NCI-H1092 treated with DMSO at 0.1 percent for 48 hours (cell line): Measurements from ENCODE around the gene JUNB.
"Not testable (repeated sequence)": the region's sequence is repeated elsewhere in the genome, so short reads cannot be mapped to it uniquely, and the experiment has no call there.

Experiments
- DNase-seq: peaks from one replicate; lab custom pipeline; 2025; lab: John Stamatoyannopoulos, UW

JUNB gene

DNA sequence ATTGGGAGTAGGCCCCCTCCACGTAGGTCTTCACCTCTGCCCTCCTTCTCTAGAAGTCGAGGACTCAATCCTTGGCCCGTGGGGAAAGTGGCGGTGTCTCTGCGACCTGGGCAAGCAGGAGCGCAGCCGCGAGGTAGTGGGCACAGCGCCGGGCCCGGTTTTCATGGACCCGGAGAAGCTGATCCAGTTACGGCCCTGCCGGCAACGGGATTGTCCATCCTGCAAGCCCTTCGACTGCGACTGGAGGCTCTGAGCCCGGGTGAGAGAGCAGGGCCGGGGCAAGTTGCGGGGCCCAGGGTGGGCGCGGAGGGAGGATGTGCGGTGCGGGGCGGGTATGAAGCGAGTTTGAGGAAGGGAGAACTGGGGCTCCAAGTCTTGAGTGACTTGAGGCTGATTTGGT, 12.8 kb downstream of the JUNB start:
- no peak for DNase-seq

DNA sequence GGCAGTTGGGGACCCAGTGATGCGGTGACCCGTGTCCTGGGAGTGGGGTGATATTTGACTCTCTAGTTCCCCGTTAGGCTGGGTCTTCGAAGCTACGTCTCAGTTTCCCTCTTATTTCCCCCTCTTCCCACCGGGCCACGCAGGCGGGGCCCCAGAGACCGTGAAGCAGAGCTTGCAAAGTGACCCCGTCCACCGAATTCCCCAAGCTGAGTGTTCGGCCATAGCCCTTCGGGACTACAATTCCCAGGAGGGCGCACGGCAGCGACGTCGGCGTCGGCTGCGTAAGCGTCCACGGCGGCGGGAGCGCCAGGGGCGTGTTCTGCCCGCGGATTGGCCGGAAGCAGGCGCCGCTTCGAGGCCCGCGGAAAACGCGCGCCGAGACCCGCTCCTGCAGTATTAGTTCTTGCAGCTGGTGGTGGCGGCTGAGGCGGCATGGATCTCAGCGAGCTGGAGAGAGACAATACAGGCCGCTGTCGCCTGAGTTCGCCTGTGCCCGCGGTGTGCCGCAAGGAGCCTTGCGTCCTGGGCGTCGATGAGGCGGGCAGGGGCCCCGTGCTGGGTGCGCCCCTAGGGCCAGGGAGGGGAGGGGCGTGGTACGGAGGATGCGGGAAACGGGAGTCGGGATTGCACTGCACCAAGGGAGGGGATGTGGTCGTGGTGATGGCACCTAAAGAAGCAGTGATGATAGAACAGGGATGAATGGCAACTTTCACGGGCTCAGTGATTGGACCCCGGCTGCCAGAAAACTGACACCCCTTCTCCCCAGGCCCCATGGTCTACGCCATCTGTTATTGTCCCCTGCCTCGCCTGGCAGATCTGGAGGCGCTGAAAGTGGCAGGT, 15.2 kb downstream of the JUNB start, which contains the start of gene RNASEH2A:
TSS of gene RNASEH2A (plus strand) at position 343 of the 840 bp plus-strand sequence. CDS start at position 433, 90 bp downstream.
- DNase-seq, result peak; percentile 88

DNA sequence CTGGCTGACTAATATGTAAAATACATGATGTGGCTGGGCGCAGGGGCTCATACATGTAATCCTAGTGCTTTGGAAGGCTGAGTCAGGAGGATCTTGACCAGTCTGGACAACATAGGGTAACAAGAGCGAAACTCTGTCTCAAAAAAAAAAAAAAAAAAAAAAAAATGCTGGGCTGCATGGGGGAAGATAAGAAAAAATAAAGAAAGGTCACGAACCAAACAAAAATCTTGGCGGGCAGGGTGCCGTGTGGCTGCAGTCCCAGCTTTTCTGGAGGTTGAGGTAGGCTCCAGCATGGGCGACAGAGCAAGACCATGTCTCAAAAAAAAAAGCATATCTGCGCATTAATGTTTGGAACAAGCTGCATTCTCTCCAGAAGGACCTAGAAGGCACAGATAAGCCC, 23.8 kb downstream of the JUNB start:
- DNase-seq, result no peak

DNA sequence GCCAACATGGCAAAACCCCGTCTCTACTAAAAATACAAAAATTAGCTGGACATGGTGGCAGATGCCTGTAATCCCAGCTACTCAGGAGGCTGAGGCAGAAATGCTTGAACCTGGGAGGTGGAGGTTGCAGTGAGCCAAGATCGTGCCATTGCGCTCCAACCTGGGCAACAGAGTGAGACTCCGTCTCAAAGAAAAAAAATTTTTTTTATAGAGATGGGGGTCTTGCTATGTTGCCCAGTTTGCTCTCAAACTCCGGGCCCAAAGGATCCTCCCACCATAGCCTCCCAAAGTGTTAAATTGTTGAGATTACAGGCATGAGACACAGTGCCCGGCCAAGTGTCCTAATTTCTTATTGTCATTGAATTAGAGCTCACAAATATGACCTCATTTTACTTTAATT, 25.9 kb downstream of the JUNB start:
- not testable (repeated sequence) for DNase-seq

DNA sequence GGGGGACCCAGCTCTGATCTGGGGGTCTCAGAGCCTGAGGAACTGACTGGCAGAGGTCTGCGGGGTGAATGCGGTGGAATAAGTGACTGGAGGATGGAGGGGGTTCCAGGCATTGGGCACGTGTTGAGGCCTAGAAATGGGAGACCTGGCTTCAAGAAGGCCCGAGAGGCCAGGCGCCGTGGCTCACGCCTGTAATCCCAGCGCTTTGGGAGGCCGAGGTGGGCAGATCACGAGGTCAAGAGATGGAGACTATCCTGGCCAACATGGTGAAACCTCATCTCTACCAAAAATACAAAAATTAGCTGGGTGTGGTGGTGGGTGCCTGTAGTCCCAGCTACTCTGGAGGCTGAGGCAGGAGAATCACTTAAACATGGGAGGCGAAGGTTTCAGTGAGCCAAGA, 26.5 kb downstream of the JUNB start:
- not testable (repeated sequence) for DNase-seq

DNA sequence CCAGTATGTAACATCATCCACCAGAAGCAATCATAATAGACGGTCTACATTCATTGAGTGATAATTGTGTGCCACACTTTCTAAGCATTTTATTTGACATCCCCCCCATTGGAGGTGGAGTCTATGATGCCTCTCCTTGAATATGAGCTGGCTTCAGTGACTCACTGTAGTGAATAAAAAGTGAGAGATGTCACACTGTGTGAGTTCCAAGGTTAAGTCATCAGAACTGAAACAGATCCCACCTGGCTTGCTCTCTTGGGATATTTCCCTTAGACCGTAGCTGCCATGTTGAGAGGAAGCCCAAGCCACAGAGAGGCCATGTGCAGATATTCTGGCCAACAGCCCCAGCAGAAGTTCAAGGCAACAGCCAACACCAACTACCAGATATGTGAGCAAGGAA, 30.5 kb downstream of the JUNB start:
- no peak for DNase-seq

DNA sequence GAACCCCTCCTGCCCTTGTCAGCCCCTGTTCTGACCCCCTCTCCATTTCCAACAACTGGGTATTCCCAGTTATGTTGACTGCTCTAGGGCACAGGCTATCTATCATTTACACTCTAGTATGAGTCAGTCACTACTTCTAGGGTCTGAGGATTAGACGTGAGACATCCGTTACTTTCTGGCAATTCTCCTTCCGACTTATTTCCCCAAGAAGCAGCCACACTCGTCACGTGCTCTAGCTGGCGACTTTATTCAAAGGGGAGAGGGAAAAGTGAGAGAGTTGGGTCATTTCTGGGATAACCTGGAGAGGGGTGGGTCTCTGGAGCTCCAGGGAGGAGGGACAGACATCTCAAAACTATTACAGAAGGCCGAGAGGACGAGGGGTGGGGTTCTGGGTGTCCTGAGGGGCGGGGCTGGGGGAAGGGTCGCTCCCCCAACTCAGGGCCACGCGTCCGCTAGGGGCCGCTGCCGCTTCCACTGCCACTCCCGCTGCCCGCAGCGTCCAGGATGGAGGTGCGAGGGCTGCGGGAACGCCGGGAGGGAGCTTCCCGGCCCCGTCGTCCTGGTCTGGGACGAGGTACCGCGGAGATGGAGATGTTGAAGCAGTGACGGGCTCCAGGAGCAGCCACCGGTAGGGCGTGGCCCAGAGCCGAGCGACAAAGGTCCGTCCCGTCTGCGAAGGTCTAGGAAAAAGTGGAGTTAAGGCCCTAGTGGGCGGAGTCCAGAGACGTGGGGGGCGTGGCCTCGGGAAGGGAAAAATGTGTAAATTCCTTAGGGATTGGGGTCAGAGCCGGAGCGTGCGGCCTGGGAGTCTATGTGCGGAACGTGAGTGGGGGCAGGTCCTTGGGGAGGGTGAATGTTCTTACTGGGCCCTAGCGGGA, 34.2 kb downstream of the JUNB start:
- peak; percentile 17 for DNase-seq

DNA sequence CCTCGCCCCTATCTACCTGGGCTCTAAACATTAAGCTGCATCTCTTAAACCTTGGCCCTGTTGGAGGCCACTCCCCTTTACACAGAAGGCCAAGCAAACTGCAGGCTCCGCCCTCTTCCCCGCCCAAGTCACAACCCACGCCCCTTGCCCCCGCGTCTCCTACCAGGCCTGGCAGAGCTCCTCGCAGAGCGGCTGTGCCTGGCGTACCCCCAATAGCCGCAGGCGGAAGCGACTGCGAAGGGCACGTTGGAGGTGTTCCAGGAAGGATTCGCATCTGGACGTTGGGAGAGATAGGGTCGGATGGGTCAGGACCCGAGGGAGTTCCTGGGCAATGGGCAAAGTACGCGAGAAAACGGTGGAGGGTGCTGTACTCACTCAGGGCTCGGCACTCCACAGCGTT, 37.2 kb downstream of the JUNB start:
- DNase-seq, result peak; percentile 84

DNA sequence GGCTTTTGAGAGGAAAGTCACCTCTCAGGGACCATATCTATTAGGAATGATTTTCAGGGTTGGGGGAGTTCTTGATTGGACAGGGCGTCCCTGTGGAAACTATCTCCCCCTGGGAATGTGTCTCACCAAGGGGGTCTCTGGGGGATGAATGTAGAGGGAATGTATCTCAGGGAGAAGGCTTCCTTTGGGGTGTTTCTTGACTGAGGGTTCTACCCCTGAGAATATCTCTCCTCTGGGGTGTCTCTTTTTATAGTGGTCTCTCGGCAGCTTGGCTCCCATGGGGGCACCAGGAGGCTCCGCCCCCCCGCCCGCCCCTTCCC, 42.1 kb downstream of the JUNB start:
- peak; percentile 58 for DNase-seq

DNA sequence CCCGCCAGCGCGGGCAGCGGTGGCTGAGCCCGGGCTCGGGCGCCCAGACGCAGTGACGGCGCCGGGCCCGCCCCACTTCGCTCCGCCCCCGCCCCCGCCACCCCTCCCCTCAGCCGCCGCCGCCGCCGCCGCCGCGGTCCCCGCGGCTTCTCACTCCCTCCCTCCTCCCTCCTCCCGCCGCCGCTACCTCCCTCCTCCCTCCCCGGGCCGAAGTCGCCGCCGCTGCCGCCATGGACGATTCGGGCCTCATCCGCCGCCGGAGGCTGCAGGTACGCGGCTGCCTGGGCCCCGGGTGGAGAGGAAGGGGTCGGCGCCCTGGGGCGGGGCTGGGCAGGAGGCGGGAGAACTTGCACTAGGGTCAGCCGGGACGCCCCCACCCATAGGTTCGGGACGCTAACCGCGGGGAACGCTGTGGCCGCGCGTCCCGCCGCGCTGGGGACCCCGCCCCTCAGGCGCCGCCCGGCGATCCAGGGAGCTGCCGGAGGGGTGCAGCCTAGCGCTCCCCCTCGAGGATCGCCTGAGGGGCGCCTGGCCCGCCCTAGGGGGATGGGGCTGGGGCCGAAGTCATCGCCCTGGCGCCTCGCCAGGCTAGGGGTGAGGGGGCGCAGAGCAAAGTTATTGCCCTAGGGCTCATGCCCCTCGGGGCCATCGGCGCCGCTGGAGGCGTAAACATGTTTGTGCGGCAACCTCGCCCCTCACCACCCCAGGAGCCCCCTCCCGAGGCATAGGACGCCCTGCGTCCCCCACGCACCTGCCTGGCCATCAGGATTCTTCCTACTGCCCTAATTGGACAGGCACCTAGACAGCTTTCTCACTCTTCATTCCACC, 42.7 kb downstream of the JUNB start:
- no peak for DNase-seq

DNA sequence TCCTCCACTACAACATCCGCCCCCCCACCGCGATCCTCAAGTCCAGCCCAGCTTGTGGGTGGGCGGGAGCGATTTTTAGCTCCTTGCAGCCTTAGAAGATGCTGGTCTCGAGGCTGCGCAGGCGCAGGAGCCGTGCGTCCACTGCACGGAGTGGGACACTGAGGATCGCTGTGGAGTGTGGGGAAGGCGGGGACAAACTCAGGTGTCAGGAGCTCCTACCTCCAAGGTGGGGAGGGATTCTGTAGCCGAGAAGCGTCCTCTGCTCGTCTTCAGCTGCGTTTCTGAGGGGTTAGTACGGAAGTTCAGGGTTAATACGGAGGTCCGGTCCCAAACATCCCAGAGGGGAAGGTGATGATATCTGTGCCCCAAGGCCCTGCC, 43.3 kb downstream of the JUNB start, which contains the start of gene RTBDN:
TSS of gene RTBDN (minus strand) at position 14 of the 378 bp plus-strand sequence. CDS start 4,600 bp downstream, outside the sequence.
- DNase-seq, result no peak

DNA sequence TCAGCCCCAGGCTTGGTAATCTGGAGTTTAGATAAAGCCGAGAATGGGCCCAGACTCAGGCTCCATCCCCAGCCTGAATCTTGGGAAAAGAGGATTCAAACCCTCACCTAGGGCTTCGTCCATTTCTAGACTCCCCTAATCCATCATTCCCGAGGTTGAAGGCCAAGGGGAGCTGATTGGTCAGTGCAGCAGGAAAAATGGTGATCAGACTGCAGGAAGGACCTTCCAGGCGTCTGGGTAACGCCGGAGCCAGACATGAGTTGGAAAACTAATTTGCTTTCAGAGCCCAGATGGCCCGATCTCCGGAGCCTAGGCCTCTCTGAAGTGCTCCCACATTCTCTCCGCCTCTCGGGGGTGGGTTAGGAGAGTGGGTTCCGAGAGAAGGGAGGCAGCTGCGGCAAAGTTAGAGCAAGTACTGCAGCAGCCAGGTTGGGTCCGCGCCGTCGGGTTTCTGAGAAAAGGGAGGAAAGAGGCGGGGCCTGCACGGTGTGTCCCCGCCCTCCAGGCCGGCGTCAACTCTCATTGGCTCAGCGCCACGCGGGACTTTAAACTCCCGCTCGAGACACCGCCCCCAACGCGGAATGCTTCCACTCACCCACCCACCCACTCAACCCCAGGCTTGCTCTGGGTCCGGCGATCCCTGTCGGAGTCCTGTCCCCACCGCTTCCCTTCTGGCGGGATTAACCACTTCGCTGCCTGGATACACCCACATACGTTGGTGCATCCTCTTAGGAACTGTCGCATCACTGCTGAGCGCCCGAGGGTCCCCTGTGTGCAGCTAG, 43.9 kb downstream of the JUNB start:
- peak; percentile 47 for DNase-seq

DNA sequence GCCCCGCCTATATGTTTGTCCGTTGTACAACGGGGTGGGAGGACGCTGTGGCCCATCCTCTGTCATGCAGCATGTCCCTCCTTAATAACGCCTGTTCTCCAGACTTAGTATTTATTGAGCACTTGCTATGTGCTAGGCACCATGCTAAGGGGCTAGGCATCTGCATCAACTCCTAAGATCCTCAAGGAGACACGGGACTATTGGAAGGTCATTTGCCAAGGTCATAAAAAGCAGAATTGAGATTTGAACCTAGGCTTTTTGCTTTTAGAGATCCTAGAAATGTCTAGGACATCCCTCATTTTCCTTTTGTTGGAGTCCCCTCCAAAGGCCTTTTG, 45.2 kb downstream of the JUNB start:
- DNase-seq, result no peak

DNA sequence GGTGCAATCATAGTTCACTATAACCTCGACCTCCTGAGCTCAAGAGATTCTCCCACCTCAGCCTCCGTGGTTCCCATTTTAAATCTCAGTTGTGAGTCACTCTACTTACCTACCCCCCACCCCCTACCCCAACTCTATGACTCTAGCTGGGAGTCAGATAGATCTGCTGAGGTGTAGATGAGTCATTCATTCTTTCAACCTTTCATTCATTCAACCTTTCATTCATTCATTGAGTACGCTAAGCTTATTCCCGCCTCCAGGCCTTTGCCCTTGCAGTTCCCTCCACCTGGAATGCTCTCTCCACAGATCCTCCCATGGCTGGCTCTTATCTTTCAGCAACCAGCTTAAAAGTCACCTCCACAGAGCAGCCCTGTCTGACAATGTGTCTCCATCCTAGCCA, 45.9 kb downstream of the JUNB start:
- no peak for DNase-seq

DNA sequence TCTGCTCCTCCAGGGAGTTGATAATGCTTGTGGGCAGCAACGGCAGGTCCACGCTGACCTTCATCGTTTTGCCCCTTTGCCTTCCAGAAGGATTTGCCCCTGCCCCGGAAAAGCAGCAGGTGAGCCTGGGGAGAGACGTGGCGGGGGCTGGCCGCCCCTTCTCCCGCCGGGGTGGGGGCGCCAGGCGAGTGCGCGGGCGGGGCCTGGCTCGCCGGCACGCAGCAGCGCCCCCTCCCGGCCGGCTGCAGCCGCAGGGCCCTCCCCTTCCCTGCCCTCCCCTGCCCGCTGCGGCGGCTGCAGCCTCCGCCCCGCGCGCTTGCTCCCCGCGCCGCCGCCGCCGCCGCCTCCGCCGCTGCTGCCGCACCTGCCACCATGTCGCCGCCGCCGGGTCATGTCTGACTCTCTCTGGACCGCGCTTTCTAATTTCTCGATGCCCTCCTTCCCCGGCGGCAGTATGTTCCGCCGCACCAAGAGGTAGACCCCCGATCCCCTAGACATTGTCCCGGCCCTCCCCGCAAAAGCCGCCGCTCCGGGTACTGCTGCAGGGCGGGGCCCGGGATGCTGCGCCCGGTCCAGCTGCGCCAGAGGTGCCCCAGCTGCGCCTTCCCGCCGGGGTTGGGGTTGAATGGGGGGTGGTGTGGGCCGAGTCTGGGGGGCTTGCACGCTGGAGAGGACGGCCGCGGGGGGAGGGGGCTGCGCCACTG, 47.0 kb downstream of the JUNB start, which contains the start of gene MAST1:
TSS of gene MAST1 (plus strand) at position 334 of the 704 bp plus-strand sequence. CDS start at position 392, 58 bp downstream.
- peak; percentile 63 for DNase-seq

DNA sequence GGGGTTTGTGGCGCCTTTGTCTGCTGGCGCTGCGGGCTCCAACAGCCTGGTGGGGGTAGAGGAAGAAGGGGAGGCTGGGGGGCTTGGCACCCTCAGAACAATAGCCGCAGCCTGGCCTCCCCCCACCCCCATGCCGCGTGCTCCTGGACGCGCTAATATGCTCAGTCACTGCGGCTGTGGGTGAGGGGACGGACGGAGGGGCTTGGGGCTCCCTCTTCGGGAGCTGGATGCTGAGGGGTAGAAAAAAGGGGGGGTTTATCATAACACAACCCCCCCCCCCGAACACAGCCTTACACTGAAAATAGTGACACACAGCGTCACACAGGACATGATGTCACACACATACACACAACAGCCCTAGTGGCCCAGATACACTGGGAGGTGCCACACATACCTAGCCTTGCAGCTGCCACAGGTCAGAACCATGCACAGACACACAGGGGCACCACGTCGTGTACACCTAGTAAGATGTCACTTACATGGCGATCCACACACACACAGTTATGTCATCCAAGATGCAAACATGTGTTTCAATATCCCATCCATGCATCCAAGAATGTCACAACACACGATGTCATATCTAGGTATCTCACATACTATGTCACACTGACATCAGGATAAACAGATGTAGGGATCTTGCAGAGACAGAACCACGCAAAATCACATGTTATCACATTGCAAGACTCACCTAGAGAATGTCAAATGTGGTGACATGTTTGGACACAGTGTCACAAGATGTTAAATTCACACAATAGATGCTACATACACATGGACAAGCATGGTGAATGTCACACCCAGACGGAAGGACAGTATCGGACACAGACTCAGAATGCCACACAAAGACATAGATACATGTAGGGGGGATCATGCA, 47.8 kb downstream of the JUNB start:
- DNase-seq, result peak; percentile 14

DNA sequence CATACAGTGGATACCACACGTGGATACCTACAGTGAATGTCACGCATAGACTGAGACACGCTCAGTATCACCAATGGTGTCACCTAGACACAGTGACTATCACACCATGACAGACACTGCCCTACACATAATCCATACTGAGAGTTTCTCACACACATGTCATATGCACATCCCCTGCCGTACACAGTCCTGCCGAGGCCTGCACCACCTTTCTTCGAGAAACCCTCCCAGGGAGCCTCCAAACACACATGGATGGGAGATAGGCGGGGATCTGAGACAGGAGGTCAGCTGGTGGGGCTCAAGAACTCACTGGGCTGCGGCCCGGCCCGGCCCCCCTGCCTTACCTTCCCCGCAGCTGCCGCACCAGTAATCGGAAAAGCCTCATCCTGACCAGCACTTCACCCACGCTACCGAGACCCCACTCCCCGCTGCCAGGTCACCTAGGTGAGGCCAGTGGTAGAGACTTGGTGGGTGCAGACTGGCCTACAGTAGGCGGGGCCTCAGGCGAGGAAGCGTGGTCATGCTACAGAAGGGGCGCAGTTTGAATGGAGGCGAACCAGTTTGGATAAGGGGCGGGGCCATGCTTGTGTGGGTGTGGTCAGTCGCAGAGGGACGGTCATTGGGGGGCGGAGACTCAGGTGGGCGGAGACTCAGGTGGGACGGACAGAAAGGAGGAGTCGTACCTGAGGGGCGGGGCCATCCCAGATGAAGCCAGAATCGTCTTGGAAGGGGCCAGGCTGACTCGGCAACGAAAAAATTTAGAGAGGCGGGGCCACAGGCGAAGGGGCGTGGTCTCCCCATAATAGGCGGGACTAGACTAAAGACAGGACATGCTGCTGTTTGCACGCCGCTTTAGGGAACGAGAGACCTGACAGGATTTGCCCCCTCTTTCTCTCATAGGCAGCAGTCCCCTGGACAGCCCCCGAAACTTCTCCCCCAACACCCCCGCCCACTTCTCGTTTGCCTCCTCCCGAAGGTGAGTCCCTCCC, 49.1 kb downstream of the JUNB start:
- no peak for DNase-seq

DNA sequence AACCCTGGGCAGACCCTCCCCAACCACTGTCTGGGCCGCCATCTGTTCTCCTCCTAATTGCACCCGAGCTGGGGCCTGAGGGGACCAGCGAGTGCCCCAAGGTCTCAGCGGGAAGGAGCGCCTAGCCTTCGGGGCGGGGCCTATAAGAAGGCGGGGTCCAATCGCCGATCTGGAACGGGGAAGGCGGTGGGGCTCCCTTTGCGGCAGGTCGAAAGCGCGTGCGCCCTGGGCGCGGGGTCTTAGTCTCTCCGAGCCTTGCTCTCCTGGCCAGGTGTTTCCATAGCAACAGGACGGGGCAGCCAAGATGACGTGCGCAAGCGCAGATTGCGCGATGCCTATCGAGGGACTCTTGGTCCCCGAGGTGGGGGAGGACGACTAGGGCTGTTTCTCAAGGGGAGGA, 49.8 kb downstream of the JUNB start:
- no peak for DNase-seq
